Right lobe of liver (tissue), 4 donors: ENCODE results near the gene CLEC16A.

Source experiments
- CTCF ChIP-seq, 4 donors: fragments of 200-600 bp in 3 of 4; fragments of 450-650 bp in 1 of 4; IDR thresholded peaks; one replicate each; pipeline versions ENCODE4 v1.5.1 to v1.8.0; 2016 to 2022; ENCODE audit warnings: antibody characterized with exemption in 4 of 4, mild to moderate bottlenecking in 2 of 4
- POLR2A ChIP-seq: fragments of 450-650 bp; IDR thresholded peaks from one replicate; pipeline ENCODE4 v1.6.1; 2017; ENCODE audit warnings: antibody characterized with exemption, mild to moderate bottlenecking
- donor health status: DM: no; HTN: no; CAD: no.
- donor health status: DM: no; HTN: no; CAD: no.
- donor health status: DM: no; HTN: yes; CAD: no.

DNA sequence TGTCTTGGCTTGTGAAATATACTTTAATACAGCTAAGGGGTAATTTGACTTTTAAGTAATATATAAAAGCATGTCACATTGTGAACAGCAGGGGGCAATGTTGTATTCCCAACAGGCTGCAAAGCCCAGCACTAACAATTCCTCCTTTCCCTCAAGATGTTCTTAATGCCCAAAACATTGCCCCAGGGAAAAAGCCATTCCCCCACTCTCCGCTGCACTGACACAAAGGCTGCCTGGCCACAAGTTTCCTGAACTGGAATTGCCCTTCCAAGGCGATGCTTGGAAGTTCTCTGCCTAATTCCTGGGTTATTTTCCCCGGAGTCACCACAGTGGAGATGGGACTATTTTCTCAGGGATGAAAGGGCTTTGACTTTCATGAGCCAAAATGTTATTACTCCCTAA lies 27.2 kb downstream of the CLEC16A start:
- TF ChIP-seq CTCF (IDR thresholded peaks at IDR 0.05) (peak; percentile 78 to 83 (median 82)), POLR2A (no peak)
